HepG2 (cell line): ENCODE measurements around the gene NOX3. TPM values are rescaled to one million over a fixed set of nuclear protein-coding genes. Genes with fewer than 3 reads are reported as not detected.

ENCODE experiments used
- CEBPG ChIP-seq: IDR thresholded peaks from 2 replicates; pipeline ENCODE4 v1.6.1; 2016
- FOXM1 ChIP-seq: sonication (generic); formaldehyde crosslinking; IDR thresholded peaks from 2 replicates; pipeline ENCODE4 v1.5.0; 2020; ENCODE audit warnings: missing genetic modification reagents
- HDAC2 ChIP-seq: sonication (generic); formaldehyde crosslinking; IDR thresholded peaks from 2 replicates; pipeline ENCODE4 v1.4.0; 2020; ENCODE audit warnings: missing genetic modification reagents
- HMG20B ChIP-seq: conservative IDR thresholded peaks from 2 replicates; pipeline ENCODE4 v1.6.1; 2016; ENCODE audit warnings: missing genetic modification reagents, missing compliant biosample characterization
- HNF4A ChIP-seq: sonication (generic); formaldehyde crosslinking; IDR thresholded peaks from 2 replicates; pipeline ENCODE4 v1.4.0; 2020; ENCODE audit warnings: missing genetic modification reagents
- MED13 ChIP-seq: sonication (generic); formaldehyde crosslinking; IDR thresholded peaks from 2 replicates; pipeline ENCODE4 v1.5.0; 2020; ENCODE audit warnings: missing genetic modification reagents
- MTA3 ChIP-seq: sonication (generic); formaldehyde crosslinking; IDR thresholded peaks from 2 replicates; pipeline ENCODE4 v1.4.0; 2020; ENCODE audit warnings: missing genetic modification reagents
- NCOA1 ChIP-seq: sonication (generic); formaldehyde crosslinking; IDR thresholded peaks from 2 replicates; pipeline ENCODE4 v1.9.0; 2021; ENCODE audit warnings: missing genetic modification reagents
- PCBP1 ChIP-seq: fragments of 200-400 bp; formaldehyde crosslinking; IDR thresholded peaks from 2 replicates; pipeline ENCODE4 v1.6.1; 2017; ENCODE audit warnings: mild to moderate bottlenecking, low read depth, low read length, borderline replicate concordance
- RBFOX2 ChIP-seq: fragments of 200-400 bp; formaldehyde crosslinking; IDR thresholded peaks from 2 replicates; pipeline ENCODE4 v1.6.1; 2017; ENCODE audit warnings: low read depth, mild to moderate bottlenecking, low read length
- SMYD3 ChIP-seq: sonication (generic); formaldehyde crosslinking; IDR thresholded peaks from 2 replicates; pipeline ENCODE4 v1.8.1; 2023; ENCODE audit warnings: mild to moderate bottlenecking, missing genetic modification reagents
- SNAPC2 ChIP-seq: sonication (generic); formaldehyde crosslinking; IDR thresholded peaks from 2 replicates; pipeline ENCODE4 v1.8.1; 2022; ENCODE audit warnings: mild to moderate bottlenecking, missing genetic modification reagents
- SOX13 ChIP-seq, 3 experiments: fragments of 450-650 bp in 1 of 3; sonication (generic) in 1 of 3; formaldehyde crosslinking in 1 of 3; IDR thresholded peaks in 2 of 3; conservative IDR thresholded peaks in 1 of 3; 2 replicates each; pipeline versions ENCODE4 v1.5.0 to v1.6.1; 2016 to 2020; ENCODE audit warnings: antibody characterized with exemption in 1 of 3, mild to moderate bottlenecking in 1 of 3, missing compliant biosample characterization in 1 of 3, missing genetic modification reagents in 1 of 3, moderate library complexity in 1 of 3
- TCF7L2 ChIP-seq: IDR thresholded peaks from 2 replicates; pipeline ENCODE4 v1.6.1; 2011; ENCODE audit warnings: mild to moderate bottlenecking, low read depth, low read length, moderate library complexity
- TEAD3 ChIP-seq: optimal IDR thresholded peaks from 2 replicates; pipeline ENCODE3; 2016; ENCODE audit warnings: borderline replicate concordance
- THYN1 ChIP-seq: sonication (generic); formaldehyde crosslinking; IDR thresholded peaks from 2 replicates; pipeline ENCODE4 v1.8.1; 2023; ENCODE audit warnings: low read depth, mild to moderate bottlenecking, moderate library complexity, missing genetic modification reagents, borderline replicate concordance
- ZNF331 ChIP-seq: sonication (generic); formaldehyde crosslinking; IDR thresholded peaks from 2 replicates; pipeline ENCODE4 v1.4.0; 2020; ENCODE audit warnings: missing genetic modification reagents
- ZNF549 ChIP-seq: sonication (generic); formaldehyde crosslinking; IDR thresholded peaks from 2 replicates; pipeline ENCODE4 v1.5.0; 2020; ENCODE audit warnings: missing genetic modification reagents
- ZNF644 ChIP-seq: IDR thresholded peaks from 2 replicates; pipeline ENCODE4 v1.6.1; 2016; ENCODE audit warnings: low read depth
- polyA plus RNA-seq, 8 experiments: library from polyadenylated mRNA; depleted of rRNA in 3 of 8; stranded (reverse) in 7 of 8; unstranded in 1 of 8; fragments of >200 nt; fragmentation: Illumina TruSeq in 4 of 8; extraction: Trizol in 4 of 8; gene quantifications; 2 replicates each; pipeline versions ENCODE4 v1.2.1 to v1.2.3, GENCODE V29; 2011 to 2016; ENCODE audit warnings: low read depth in 4 of 8, missing spikeins in 1 of 8, mixed read lengths in 1 of 8; ENCODE audit not compliant: insufficient read depth in 1 of 8
- total RNA-seq, 5 experiments: library from RNA; depleted of rRNA; stranded (reverse); fragments of >200 nt; fragmentation: Illumina TruSeq; extraction: Trizol; gene quantifications; 2 replicates each; pipeline ENCODE4 v1.2.3, GENCODE V29; 2016; ENCODE audit warnings: low read depth in 1 of 5
- TF ChIP-seq, protein P1 (sequence below): sonication (generic); formaldehyde crosslinking; IDR thresholded peaks from 2 replicates; pipeline ENCODE4 v1.5.1; 2020; ENCODE audit warnings: mild to moderate bottlenecking, missing genetic modification reagents, borderline replicate concordance
- TF ChIP-seq, protein P2 (sequence below): sonication (generic); formaldehyde crosslinking; conservative IDR thresholded peaks from 2 replicates; pipeline ENCODE4 v1.4.0; 2020; ENCODE audit warnings: mild to moderate bottlenecking, missing genetic modification reagents, moderate library complexity

The NOX3 gene
- total and polyA plus RNA-seq, 2 of the 13 experiments (the other 11 are each of a cell fraction or from before 2014, with no cell fraction given): 0.09 to 0.18 TPM

GRCh38 chr6:155414049-155414448 lies 41.6 kb downstream of the NOX3 start (continued):
- TF ChIP-seq SOX13 (IDR thresholded peaks at IDR 0.05) (0 out of 2 replicates have a peak, but pooled peaks have one; percentile 10), SOX13 (CRISPR knock-in tag; conservative IDR thresholded peaks at IDR 0.05 in 1 of 2, IDR thresholded peaks at IDR 0.05 in 1 of 2) (peak in 1 of 2 experiments; percentile 52; a peak in 2 of 4 replicates), ZNF644 (0 out of 2 replicates have a peak, but pooled peaks have one; percentile 49), FOXM1 (no peak), THYN1 (CRISPR knock-in tag) (peak; percentile 76; the same call in 1 of the 2 replicates), HMG20B (CRISPR knock-in tag) (0 out of 2 replicates have a peak, but pooled peaks have one; percentile 48), MED13 (CRISPR knock-in tag) (no peak), ZNF331 (CRISPR knock-in tag) (0 out of 2 replicates have a peak, but pooled peaks have one; percentile 15), MTA3 (CRISPR knock-in tag) (no peak), RBFOX2 (0 out of 2 replicates have a peak, but pooled peaks have one; percentile 15), CEBPG (CRISPR knock-in tag) (0 out of 2 replicates have a peak, but pooled peaks have one; percentile 6), SMYD3 (CRISPR knock-in tag) (0 out of 2 replicates have a peak, but pooled peaks have one; percentile 44), NCOA1 (CRISPR knock-in tag) (no peak), SNAPC2 (CRISPR knock-in tag) (0 out of 2 replicates have a peak, but pooled peaks have one; percentile 46), TCF7L2 (peak; percentile 34; the same call in 1 of the 2 replicates), HNF4A (CRISPR knock-in tag) (peak; percentile 67), TEAD3 (peak; percentile 37), ZNF549 (no peak), HDAC2 (CRISPR knock-in tag) (peak; percentile 66), PCBP1 (no peak)
- TF ChIP-seq, protein P1, sequence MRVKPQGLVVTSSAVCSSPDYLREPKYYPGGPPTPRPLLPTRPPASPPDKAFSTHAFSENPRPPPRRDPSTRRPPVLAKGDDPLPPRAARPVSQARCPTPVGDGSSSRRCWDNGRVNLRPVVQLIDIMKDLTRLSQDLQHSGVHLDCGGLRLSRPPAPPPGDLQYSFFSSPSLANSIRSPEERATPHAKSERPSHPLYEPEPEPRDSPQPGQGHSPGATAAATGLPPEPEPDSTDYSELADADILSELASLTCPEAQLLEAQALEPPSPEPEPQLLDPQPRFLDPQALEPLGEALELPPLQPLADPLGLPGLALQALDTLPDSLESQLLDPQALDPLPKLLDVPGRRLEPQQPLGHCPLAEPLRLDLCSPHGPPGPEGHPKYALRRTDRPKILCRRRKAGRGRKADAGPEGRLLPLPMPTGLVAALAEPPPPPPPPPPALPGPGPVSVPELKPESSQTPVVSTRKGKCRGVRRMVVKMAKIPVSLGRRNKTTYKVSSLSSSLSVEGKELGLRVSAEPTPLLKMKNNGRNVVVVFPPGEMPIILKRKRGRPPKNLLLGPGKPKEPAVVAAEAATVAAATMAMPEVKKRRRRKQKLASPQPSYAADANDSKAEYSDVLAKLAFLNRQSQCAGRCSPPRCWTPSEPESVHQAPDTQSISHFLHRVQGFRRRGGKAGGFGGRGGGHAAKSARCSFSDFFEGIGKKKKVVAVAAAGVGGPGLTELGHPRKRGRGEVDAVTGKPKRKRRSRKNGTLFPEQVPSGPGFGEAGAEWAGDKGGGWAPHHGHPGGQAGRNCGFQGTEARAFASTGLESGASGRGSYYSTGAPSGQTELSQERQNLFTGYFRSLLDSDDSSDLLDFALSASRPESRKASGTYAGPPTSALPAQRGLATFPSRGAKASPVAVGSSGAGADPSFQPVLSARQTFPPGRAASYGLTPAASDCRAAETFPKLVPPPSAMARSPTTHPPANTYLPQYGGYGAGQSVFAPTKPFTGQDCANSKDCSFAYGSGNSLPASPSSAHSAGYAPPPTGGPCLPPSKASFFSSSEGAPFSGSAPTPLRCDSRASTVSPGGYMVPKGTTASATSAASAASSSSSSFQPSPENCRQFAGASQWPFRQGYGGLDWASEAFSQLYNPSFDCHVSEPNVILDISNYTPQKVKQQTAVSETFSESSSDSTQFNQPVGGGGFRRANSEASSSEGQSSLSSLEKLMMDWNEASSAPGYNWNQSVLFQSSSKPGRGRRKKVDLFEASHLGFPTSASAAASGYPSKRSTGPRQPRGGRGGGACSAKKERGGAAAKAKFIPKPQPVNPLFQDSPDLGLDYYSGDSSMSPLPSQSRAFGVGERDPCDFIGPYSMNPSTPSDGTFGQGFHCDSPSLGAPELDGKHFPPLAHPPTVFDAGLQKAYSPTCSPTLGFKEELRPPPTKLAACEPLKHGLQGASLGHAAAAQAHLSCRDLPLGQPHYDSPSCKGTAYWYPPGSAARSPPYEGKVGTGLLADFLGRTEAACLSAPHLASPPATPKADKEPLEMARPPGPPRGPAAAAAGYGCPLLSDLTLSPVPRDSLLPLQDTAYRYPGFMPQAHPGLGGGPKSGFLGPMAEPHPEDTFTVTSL (CRISPR knock-in tag): peak; percentile 79; the same call in 1 of the 2 replicates
- TF ChIP-seq, protein P2, sequence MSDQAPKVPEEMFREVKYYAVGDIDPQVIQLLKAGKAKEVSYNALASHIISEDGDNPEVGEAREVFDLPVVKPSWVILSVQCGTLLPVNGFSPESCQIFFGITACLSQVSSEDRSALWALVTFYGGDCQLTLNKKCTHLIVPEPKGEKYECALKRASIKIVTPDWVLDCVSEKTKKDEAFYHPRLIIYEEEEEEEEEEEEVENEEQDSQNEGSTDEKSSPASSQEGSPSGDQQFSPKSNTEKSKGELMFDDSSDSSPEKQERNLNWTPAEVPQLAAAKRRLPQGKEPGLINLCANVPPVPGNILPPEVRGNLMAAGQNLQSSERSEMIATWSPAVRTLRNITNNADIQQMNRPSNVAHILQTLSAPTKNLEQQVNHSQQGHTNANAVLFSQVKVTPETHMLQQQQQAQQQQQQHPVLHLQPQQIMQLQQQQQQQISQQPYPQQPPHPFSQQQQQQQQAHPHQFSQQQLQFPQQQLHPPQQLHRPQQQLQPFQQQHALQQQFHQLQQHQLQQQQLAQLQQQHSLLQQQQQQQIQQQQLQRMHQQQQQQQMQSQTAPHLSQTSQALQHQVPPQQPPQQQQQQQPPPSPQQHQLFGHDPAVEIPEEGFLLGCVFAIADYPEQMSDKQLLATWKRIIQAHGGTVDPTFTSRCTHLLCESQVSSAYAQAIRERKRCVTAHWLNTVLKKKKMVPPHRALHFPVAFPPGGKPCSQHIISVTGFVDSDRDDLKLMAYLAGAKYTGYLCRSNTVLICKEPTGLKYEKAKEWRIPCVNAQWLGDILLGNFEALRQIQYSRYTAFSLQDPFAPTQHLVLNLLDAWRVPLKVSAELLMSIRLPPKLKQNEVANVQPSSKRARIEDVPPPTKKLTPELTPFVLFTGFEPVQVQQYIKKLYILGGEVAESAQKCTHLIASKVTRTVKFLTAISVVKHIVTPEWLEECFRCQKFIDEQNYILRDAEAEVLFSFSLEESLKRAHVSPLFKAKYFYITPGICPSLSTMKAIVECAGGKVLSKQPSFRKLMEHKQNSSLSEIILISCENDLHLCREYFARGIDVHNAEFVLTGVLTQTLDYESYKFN: peak; percentile 77
